Epithelial cell of proximal tubule (primary cell): ENCODE results near the gene BPHL. TPM values are rescaled to one million over a fixed set of nuclear protein-coding genes. Genes with fewer than 3 reads are reported as not detected.
"Not testable (repeated sequence)": the region's sequence is repeated elsewhere in the genome, so short reads cannot be mapped to it uniquely, and the experiment has no call there.

Source experiments
- DNase-seq: peaks from one replicate; pipeline ENCODE4 v3.0.0-alpha.2; 2011; ENCODE audit warnings: low read depth
- H3K4me3 ChIP-seq: 2 replicates; pipeline ENCODE4 v1.5.1; 2011; ENCODE audit warnings: low read depth, mild to moderate bottlenecking, low read length
- CTCF ChIP-seq: conservative IDR thresholded peaks from 2 replicates; pipeline ENCODE4 v1.5.1; 2012; ENCODE audit warnings: low read depth, mild to moderate bottlenecking, low read length
- total RNA-seq: library from RNA; depleted of rRNA; stranded (reverse); fragments of >200 nt; gene quantifications from 2 replicates; pipeline ENCODE4 v1.2.3, GENCODE V29; 2015

The BPHL gene
- total RNA-seq, 1 donor from 2014 or later: 30.7 TPM

- no peak for TF ChIP-seq CTCF
- no peak for DNase-seq
- no peak overlapping the region for H3K4me3 ChIP-seq
Measured at GRCh38 chr6:3165631-3166534, 47.4 kb downstream of the BPHL start.

- not testable (repeated sequence) for H3K4me3 ChIP-seq, DNase-seq
Measured at GRCh38 chr6:3166535-3167225, 48.2 kb downstream of the BPHL start.

- not testable (repeated sequence) for H3K4me3 ChIP-seq, DNase-seq
Measured at GRCh38 chr6:3168046-3168445, 49.5 kb downstream of the BPHL start.

- DNase-seq, H3K4me3 ChIP-seq: not testable (repeated sequence)
Measured at GRCh38 chr6:3170676-3171075, 52.2 kb downstream of the BPHL start.

GRCh38 chr6:3171313-3172175 is 53.0 kb downstream of the BPHL start:
- not testable (repeated sequence) for H3K4me3 ChIP-seq, DNase-seq

GRCh38 chr6:3172789-3173188 is 54.3 kb downstream of the BPHL start:
- H3K4me3 ChIP-seq, DNase-seq: not testable (repeated sequence)

GRCh38 chr6:3173636-3174089 is 55.2 kb downstream of the BPHL start:
- not testable (repeated sequence) for H3K4me3 ChIP-seq, DNase-seq

- no peak overlapping the region for H3K4me3 ChIP-seq
- no peak for DNase-seq
- TF ChIP-seq CTCF: no peak
Measured at GRCh38 chr6:3175715-3176402, 57.3 kb downstream of the BPHL start.

- TF ChIP-seq CTCF: no peak
- no peak overlapping the region for H3K4me3 ChIP-seq
- DNase-seq: no peak
Measured at GRCh38 chr6:3176562-3177355, 58.2 kb downstream of the BPHL start.

- not testable (repeated sequence) for DNase-seq, H3K4me3 ChIP-seq
Measured at GRCh38 chr6:3178666-3179065, 60.2 kb downstream of the BPHL start.

- DNase-seq: not testable (repeated sequence)
- peak overlapping the region; percentile 38 for H3K4me3 ChIP-seq
Measured at GRCh38 chr6:3179945-3180344, 61.4 kb downstream of the BPHL start.
